ENCODE results near the gene KLF6.

KLF6 gene

DNA sequence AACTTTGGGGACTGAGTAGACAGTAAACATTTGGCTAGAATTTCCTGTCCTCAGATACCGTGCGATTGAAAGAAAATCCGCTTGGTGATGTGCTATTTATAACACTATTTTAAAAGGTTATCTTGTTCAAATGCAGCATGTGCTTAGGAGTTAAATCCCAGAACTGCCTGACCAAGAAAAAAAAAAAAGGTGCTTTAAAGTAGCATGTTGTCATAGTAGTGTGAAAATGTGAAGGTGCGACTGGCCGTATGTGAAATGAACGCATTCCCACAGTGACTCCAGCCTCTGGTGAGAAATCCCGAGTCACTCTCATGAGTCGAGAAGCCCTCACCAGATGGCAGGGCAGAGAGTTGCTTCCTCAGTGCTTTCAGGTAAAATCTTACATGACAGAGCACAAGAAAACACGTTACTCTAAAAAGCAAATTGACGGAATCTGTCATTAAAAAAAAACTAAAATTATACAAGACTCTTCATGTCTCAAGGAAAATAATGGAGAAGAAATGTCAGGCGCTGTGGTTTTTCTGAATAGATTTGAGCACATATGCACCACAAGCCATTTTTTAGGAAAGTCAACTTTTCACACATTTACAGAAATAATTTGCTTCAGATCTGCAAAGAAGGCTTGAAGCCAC, 18.4 kb upstream of the KLF6 start:
- TF ChIP-seq, protein P1, sequence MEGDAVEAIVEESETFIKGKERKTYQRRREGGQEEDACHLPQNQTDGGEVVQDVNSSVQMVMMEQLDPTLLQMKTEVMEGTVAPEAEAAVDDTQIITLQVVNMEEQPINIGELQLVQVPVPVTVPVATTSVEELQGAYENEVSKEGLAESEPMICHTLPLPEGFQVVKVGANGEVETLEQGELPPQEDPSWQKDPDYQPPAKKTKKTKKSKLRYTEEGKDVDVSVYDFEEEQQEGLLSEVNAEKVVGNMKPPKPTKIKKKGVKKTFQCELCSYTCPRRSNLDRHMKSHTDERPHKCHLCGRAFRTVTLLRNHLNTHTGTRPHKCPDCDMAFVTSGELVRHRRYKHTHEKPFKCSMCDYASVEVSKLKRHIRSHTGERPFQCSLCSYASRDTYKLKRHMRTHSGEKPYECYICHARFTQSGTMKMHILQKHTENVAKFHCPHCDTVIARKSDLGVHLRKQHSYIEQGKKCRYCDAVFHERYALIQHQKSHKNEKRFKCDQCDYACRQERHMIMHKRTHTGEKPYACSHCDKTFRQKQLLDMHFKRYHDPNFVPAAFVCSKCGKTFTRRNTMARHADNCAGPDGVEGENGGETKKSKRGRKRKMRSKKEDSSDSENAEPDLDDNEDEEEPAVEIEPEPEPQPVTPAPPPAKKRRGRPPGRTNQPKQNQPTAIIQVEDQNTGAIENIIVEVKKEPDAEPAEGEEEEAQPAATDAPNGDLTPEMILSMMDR (IDR thresholded peaks at IDR 0.05; ENCODE audit: control extremely low read depth, extremely low read depth, low read depth, missing control alignments) = no peak
- ChIA-PET CTCF (no interaction called here), POLR2A (no interaction called here)
- DNase-seq (ENCODE audit: extremely low spot score) = no peak

DNA sequence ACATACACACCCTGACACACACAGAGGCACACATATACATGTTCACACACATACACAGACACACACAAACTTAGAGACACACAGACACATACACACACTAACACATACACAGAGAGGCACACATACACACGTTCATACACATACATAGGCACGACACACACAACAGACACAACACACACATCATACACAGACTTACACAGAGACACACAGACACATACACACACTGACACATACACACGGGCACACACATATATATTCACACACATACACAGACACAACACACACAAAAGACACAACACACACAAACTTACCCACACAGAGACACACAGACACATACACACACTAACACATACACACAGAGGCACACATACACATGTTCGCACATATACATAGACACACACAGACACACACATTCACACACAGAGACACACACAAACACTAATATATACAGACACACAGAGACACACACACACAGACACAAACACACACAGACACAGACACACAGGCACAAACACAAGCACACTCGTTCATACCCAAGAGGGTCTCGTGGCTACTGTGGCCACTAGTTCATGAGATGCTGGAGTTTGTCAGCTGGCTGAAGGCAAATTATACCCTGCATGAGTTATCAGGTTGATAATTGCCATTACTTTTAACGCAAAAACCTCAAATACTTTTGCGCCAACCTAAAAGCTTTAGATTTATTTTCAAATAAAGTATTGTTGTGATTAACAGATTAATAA, 17.7 kb upstream of the KLF6 start:
- no peak for DNase-seq (ENCODE audit: extremely low spot score)
- POLR2A ChIA-PET = no interaction called here
- CTCF ChIA-PET = no interaction called here
- TF ChIP-seq, protein P1 (IDR thresholded peaks at IDR 0.05; ENCODE audit: control extremely low read depth, extremely low read depth, low read depth, missing control alignments) = no peak

DNA sequence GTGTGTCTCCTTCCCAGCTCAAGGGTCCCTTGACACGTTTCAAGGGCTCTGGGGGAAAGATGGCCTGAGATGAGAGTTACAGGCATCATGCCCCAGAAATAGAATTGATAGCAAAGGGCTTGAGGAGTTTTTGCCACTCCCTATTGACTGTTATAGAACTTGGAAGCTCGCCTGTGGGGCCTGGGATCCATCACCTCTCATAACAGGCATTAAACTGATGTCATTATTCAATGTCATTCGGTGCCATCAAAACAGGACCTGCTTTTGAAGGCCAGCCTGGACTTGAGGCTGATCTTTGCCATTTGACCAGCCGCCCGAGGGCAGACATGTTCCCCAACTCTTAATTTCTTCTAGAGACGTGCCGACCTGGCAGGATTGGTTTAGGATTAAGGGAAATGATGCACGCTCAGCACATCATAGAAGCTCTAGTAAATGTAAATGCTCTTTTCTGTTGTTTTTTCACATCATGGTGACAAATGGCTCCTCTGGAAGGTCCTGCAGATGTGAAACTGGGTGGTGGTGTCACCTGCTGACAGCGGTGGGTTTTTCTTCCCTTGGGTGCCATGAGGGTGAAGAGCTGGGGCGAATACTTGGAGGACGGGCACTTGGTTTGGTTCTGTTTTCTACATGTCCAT, 16.7 kb upstream of the KLF6 start:
- no peak for DNase-seq (ENCODE audit: extremely low spot score)
- CTCF ChIA-PET = interaction anchor here (1.1 to 1.5 kb wide), 3 partner anchors 8 to 12 kb away, joined by 3 to 5 read pairs (median 4); no protein-coding TSS in a partner anchor

DNA sequence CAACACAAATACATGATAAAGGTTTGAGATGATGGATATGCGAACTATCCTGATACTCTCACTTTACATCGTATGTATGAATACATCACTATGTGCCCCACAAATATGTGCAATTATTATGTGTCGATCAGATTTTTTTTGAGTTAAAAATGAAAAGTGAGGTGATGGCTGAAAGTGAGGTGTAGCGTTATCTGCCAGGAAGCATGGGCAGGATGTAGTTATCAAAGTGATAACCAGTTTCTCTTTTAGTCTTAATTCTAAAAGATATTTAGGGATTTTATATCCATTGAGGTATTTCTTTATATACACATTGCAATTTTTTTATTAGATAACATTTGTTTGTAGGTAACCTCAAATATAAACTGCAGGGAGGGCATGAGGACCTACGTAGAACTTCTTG, 15.6 kb upstream of the KLF6 start:
- POLR2A ChIA-PET = interaction anchor here (3.2 kb wide), 1 partner anchor 15 kb away, joined by 21 read pairs; the partner anchor contains the start of gene KLF6
- TF ChIP-seq, protein P1 (IDR thresholded peaks at IDR 0.05; ENCODE audit: control extremely low read depth, extremely low read depth, low read depth, missing control alignments) = no peak
- CTCF ChIA-PET = interaction anchor here (1.0 to 1.5 kb wide), 3 partner anchors 9 to 11 kb away, joined by 3 to 5 read pairs (median 4); no protein-coding TSS in a partner anchor
- no peak for DNase-seq (ENCODE audit: extremely low spot score)

More for the DNA sequence above, 16.7 kb upstream of the KLF6 start:
- TF ChIP-seq, protein P1 (IDR thresholded peaks at IDR 0.05; ENCODE audit: control extremely low read depth, extremely low read depth, low read depth, missing control alignments) = no peak
- POLR2A ChIA-PET = interaction anchor here (0.6 to 3.2 kb wide), 3 partner anchors 11 to 51 kb away, joined by 5 to 21 read pairs (median 6); partner anchors contain the start of gene KLF6

DNA sequence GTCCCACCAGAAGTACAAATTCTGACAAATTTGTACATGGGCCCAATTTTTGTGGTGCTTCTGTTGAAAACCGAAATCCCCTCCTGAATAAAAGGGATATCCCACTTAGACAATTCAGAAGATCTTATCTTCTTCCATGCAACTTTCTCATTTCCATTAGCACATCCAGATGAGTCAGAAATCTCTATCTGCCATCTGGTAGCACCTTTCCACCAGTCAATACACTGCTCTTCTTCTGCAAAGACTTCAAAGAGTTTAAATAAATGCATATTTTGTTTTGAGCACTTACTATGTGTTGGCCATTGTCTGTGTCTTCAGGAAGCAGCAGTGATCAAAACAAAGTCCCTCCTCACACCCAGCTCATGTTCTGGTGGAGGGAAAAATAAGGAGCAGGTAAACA, 12.7 kb upstream of the KLF6 start:
- DNase-seq (ENCODE audit: extremely low spot score) = no peak
- POLR2A ChIA-PET = interaction anchor here (1.0 kb wide), 1 partner anchor 12 kb away, joined by 3 read pairs; the partner anchor contains the start of gene KLF6
- TF ChIP-seq, protein P1 (IDR thresholded peaks at IDR 0.05; ENCODE audit: control extremely low read depth, extremely low read depth, low read depth, missing control alignments) = no peak
- CTCF ChIA-PET = no interaction called here

DNA sequence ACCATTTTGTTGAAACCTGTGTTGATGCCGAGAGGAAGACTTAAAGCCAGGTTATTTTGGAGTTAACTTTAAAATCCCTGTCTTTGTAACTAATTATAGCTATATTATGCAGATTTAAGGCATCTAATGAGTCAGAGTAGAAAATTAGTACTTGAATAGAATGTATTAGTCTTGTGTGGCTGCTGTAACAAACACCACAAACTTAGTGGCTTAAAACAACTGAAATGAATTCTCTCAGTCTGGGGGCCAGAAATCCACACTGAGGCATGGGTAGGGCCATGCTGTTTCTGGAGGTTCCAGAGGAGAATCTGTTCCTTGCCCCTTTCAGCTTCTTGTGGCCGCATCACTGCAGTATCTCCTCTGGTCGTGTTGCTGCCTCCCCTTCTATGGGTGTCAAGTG, 8.5 kb upstream of the KLF6 start:
- CTCF ChIA-PET = no interaction called here
- no peak for DNase-seq (ENCODE audit: extremely low spot score)
- POLR2A ChIA-PET = interaction anchor here (1.4 kb wide), 1 partner anchor 8 kb away, joined by 6 read pairs; the partner anchor contains the start of gene KLF6
- TF ChIP-seq, protein P1 (IDR thresholded peaks at IDR 0.05; ENCODE audit: control extremely low read depth, extremely low read depth, low read depth, missing control alignments) = no peak

All from GM10248 (cell line).